Neural cell (in vitro differentiated cells): Measurements from ENCODE around the gene TLCD2. TPM values are rescaled to one million over a fixed set of nuclear protein-coding genes. Genes with fewer than 3 reads are reported as not detected.

Source experiments
- H2AFZ ChIP-seq: fragments of 200-600, 300-800 bp; sonication (generic), shearing (Covaris generic); 2 replicates; pipeline ENCODE4 v1.6.0; 2014; ENCODE audit warnings: low read depth, mild to moderate bottlenecking, antibody characterized with exemption, low read length, moderate library complexity
- H3F3A ChIP-seq: fragments of 200-600 bp; shearing (Covaris generic); 2 replicates; pipeline ENCODE4 v1.6.1; 2016; ENCODE audit warnings: mild to moderate bottlenecking, moderate library complexity, mixed read lengths, antibody characterized with exemption, low read length; ENCODE audit not compliant: insufficient read depth, poor library complexity, severe bottlenecking
- H3K27ac ChIP-seq: fragments of 200-600, 300-800 bp; sonication (generic), shearing (Covaris generic); 2 replicates; pipeline ENCODE4 v1.5.1; 2014; ENCODE audit warnings: mild to moderate bottlenecking, low read length, moderate library complexity
- H3K27me3 ChIP-seq: fragments of 300-800, 200-600 bp; sonication (generic), shearing (Covaris generic); 2 replicates; pipeline ENCODE4 v1.6.0; 2014; ENCODE audit warnings: mild to moderate bottlenecking, low read depth, low read length, moderate library complexity; ENCODE audit not compliant: insufficient read depth
- H3K36me3 ChIP-seq: fragments of 300-800, 200-600 bp; sonication (generic), shearing (Covaris generic); 2 replicates; pipeline ENCODE4 v1.5.1; 2014; ENCODE audit warnings: mild to moderate bottlenecking, antibody characterized with exemption, low read length, moderate library complexity; ENCODE audit not compliant: insufficient read depth
- H3K4me2 ChIP-seq: fragments of 300-800, 200-600 bp; sonication (generic), shearing (Covaris generic); 2 replicates; pipeline ENCODE4 v1.6.0; 2014; ENCODE audit warnings: mild to moderate bottlenecking, low read length
- H3K4me3 ChIP-seq: fragments of 300-800, 200-600 bp; sonication (generic), shearing (Covaris generic); 2 replicates; pipeline ENCODE4 v1.5.1; 2014; ENCODE audit warnings: mild to moderate bottlenecking, low read length, moderate library complexity
- H3K79me2 ChIP-seq: fragments of 200-600 bp; shearing (Covaris generic); replicated peaks from 2 replicates; pipeline ENCODE4 v1.6.0; 2014; ENCODE audit warnings: mild to moderate bottlenecking, low read length, moderate library complexity; ENCODE audit not compliant: insufficient read depth
- H3K9ac ChIP-seq: fragments of 300-800, 200-600 bp; sonication (generic), shearing (Covaris generic); 2 replicates; pipeline ENCODE4 v1.6.1; 2016; ENCODE audit warnings: mild to moderate bottlenecking, low read length, mixed read lengths
- H3K9me2 ChIP-seq: fragments of 200-600 bp; shearing (Covaris generic); 2 replicates; pipeline ENCODE4 v1.6.1; 2016; ENCODE audit warnings: mild to moderate bottlenecking, low read length, mixed read lengths; ENCODE audit not compliant: insufficient read depth
- H3K9me3 ChIP-seq: fragments of 200-600, 300-800 bp; sonication (generic), shearing (Covaris generic); 2 replicates; pipeline ENCODE4 v1.6.1; 2016; ENCODE audit warnings: mild to moderate bottlenecking, mixed run types, low read length, moderate library complexity, mixed read lengths
- H4K20me1 ChIP-seq: fragments of 200-600 bp; shearing (Covaris generic); 2 replicates; pipeline ENCODE4 v1.6.1; 2016; ENCODE audit warnings: mild to moderate bottlenecking, mixed run types; ENCODE audit not compliant: insufficient read depth
- EP300 ChIP-seq: fragments of 450-650 bp; conservative IDR thresholded peaks from 2 replicates; pipeline ENCODE4 v1.6.1; 2014; ENCODE audit warnings: antibody characterized with exemption, mild to moderate bottlenecking, moderate library complexity; ENCODE audit not compliant: poor library complexity, severe bottlenecking
- EZH2 ChIP-seq: fragments of 200-600, 300-800 bp; shearing (Covaris generic), sonication (generic); IDR thresholded peaks from 2 replicates; pipeline ENCODE4 v1.6.1; 2014; ENCODE audit warnings: antibody characterized with exemption, low read length, borderline replicate concordance, mild to moderate bottlenecking; ENCODE audit not compliant: insufficient read depth, poor library complexity, severe bottlenecking
- MXI1 ChIP-seq: fragments of 450-650 bp; conservative IDR thresholded peaks from 2 replicates; pipeline ENCODE4 v1.6.1; 2014; ENCODE audit warnings: antibody characterized with exemption, mild to moderate bottlenecking; ENCODE audit not compliant: poor library complexity, severe bottlenecking
- POLR2AphosphoS5 ChIP-seq: IDR thresholded peaks from 2 replicates; pipeline ENCODE4 v1.6.1; 2012
- RAD21 ChIP-seq: fragments of 450-650 bp; conservative IDR thresholded peaks from 2 replicates; pipeline ENCODE4 v1.6.1; 2014; ENCODE audit warnings: antibody characterized with exemption, mild to moderate bottlenecking, moderate library complexity
- REST ChIP-seq: IDR thresholded peaks from 2 replicates; pipeline ENCODE4 v1.6.1; 2012; ENCODE audit warnings: borderline replicate concordance
- SMC3 ChIP-seq: fragments of 450-650 bp; conservative IDR thresholded peaks from 2 replicates; pipeline ENCODE4 v1.6.1; 2014; ENCODE audit warnings: antibody characterized with exemption, mild to moderate bottlenecking, moderate library complexity; ENCODE audit not compliant: poor library complexity
- TAF1 ChIP-seq: IDR thresholded peaks from 2 replicates; pipeline ENCODE4 v1.6.1; 2012; ENCODE audit warnings: low read depth
- polyA minus RNA-seq: library from RNA; depleted of rRNA, polyadenylated mRNA; stranded (reverse); fragments of >200 nt; gene quantifications from 2 replicates; pipeline ENCODE4 v1.2.3, GENCODE V29; 2014
- polyA plus RNA-seq: library from polyadenylated mRNA; depleted of rRNA; stranded (reverse); fragments of >200 nt; gene quantifications from 2 replicates; pipeline ENCODE4 v1.2.3, GENCODE V29; 2014
- TF ChIP-seq, protein P1 (sequence below): fragments of 450-650 bp; IDR thresholded peaks from 2 replicates; pipeline ENCODE4 v1.5.1; 2014; ENCODE audit warnings: antibody characterized with exemption, mild to moderate bottlenecking, moderate library complexity; ENCODE audit not compliant: poor library complexity, severe bottlenecking

TLCD2 gene
- polyA plus RNA-seq (0.08 and 0.14 TPM in 2 replicates), polyA minus RNA-seq (under 0.01 TPM in 1 of 2 replicates, not detected in the other)

- Histone ChIP-seq H3K9me3 (no peaks in the 10 kb centered on the region), H2AFZ (no peak within 1 kb of the TSS), H3K9me2 (no peaks in the 10 kb centered on the region), H3K79me2 (peaks cover 4% of the 10 kb centered on the region), H3K4me2 (no peak within 1 kb of the TSS), H3K27ac (no peak within 1 kb of the TSS), H3K4me3 (peak within 1 kb of the TSS; percentile 61), H4K20me1 (no peaks in the 10 kb centered on the region), H3F3A (no peaks in the 10 kb centered on the region), H3K9ac (peak within 1 kb of the TSS; percentile 29), H3K36me3 (no peaks in the 10 kb centered on the region), H3K27me3 (peaks cover 24% of the 10 kb centered on the region)
- no peak for TF ChIP-seq TAF1
Measured at GRCh38 chr17:1709971-1710806, at the start of gene TLCD2. Gene TLCD2, minus strand, starts transcription at chr17:1710377. Its CDS starts 135 bp downstream, at chr17:1710242.

GRCh38 chr17:1759529-1759928 lies 49.4 kb upstream of the TLCD2 start:
- no peak overlapping the region for H3K4me2 ChIP-seq
- no peak overlapping the region for H2AFZ ChIP-seq
- no peaks in the 10 kb centered on the region for H3F3A ChIP-seq
- H3K36me3 ChIP-seq = no peaks in the 10 kb centered on the region
- H3K9ac ChIP-seq = no peak overlapping the region
- H3K27me3 ChIP-seq = no peaks in the 10 kb centered on the region
- H4K20me1 ChIP-seq = no peaks in the 10 kb centered on the region
- H3K9me2 ChIP-seq = no peaks in the 10 kb centered on the region
- H3K79me2 ChIP-seq = no peaks in the 10 kb centered on the region
- no peaks in the 10 kb centered on the region for H3K9me3 ChIP-seq
- H3K27ac ChIP-seq = no peak overlapping the region
- no peak for TF ChIP-seq EZH2
- no peak for TF ChIP-seq TAF1
- TF ChIP-seq SMC3 = no peak
- TF ChIP-seq MXI1 = no peak
- TF ChIP-seq, protein P1, sequence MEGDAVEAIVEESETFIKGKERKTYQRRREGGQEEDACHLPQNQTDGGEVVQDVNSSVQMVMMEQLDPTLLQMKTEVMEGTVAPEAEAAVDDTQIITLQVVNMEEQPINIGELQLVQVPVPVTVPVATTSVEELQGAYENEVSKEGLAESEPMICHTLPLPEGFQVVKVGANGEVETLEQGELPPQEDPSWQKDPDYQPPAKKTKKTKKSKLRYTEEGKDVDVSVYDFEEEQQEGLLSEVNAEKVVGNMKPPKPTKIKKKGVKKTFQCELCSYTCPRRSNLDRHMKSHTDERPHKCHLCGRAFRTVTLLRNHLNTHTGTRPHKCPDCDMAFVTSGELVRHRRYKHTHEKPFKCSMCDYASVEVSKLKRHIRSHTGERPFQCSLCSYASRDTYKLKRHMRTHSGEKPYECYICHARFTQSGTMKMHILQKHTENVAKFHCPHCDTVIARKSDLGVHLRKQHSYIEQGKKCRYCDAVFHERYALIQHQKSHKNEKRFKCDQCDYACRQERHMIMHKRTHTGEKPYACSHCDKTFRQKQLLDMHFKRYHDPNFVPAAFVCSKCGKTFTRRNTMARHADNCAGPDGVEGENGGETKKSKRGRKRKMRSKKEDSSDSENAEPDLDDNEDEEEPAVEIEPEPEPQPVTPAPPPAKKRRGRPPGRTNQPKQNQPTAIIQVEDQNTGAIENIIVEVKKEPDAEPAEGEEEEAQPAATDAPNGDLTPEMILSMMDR = no peak
- no peak for TF ChIP-seq REST
- TF ChIP-seq POLR2AphosphoS5 = no peak
- no peak for TF ChIP-seq EP300
- TF ChIP-seq RAD21 = no peak
- H3K4me3 ChIP-seq = no peak overlapping the region
